Peyer's patch (tissue), 4 donors: ENCODE results near the gene PRELID1.

ENCODE experiments used
- POLR2A ChIP-seq, 2 donors: fragments of 450-650 bp; IDR thresholded peaks; one replicate each; pipeline ENCODE4 v1.5.1; 2017; ENCODE audit warnings: antibody characterized with exemption in 2 of 2, mild to moderate bottlenecking in 2 of 2, moderate library complexity in 2 of 2
- TF ChIP-seq, protein P1 (sequence below), 6 experiments: fragments of 450-650 bp in 4 of 6; fragments of 200-600 bp in 2 of 6; sonication (generic) in 1 of 6; IDR thresholded peaks; one replicate each; pipeline ENCODE4 v1.5.1; 2017 to 2019; ENCODE audit warnings: antibody characterized with exemption in 6 of 6, mild to moderate bottlenecking in 3 of 6, moderate library complexity in 1 of 6

DNA sequence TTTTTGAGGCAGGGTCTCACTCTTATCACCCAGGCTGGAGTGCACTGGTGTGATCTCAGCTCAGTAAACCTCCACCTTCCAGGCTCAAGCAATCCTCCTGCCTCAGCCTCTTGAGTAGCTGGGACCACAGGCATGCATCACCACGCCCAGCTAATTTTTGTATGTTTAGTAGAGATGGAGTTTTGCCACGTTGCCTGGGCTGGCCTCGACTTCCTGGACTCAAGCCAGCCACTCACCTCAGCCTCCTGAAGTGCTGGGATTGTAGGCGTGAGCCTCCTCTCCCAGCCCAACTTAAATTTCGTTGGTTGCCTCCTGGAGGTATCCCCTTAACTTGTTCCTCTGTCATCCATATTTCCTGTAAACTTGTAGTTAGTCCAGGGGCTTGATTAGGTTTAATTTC is 47.3 kb upstream of the PRELID1 start:
- TF ChIP-seq, protein P1, sequence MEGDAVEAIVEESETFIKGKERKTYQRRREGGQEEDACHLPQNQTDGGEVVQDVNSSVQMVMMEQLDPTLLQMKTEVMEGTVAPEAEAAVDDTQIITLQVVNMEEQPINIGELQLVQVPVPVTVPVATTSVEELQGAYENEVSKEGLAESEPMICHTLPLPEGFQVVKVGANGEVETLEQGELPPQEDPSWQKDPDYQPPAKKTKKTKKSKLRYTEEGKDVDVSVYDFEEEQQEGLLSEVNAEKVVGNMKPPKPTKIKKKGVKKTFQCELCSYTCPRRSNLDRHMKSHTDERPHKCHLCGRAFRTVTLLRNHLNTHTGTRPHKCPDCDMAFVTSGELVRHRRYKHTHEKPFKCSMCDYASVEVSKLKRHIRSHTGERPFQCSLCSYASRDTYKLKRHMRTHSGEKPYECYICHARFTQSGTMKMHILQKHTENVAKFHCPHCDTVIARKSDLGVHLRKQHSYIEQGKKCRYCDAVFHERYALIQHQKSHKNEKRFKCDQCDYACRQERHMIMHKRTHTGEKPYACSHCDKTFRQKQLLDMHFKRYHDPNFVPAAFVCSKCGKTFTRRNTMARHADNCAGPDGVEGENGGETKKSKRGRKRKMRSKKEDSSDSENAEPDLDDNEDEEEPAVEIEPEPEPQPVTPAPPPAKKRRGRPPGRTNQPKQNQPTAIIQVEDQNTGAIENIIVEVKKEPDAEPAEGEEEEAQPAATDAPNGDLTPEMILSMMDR (IDR thresholded peaks at IDR 0.05), result no peak
- no peak for TF ChIP-seq POLR2A (IDR thresholded peaks at IDR 0.05)
